HFFc6 (cell line): Measurements from ENCODE around the gene BNIP3. TPM values are rescaled to one million over a fixed set of nuclear protein-coding genes. Genes with fewer than 3 reads are reported as not detected.

ENCODE experiments used
- DNase-seq: peaks from one replicate; pipeline ENCODE4 v3.0.0-alpha.2; 2018
- H3K27ac Mint-ChIP-seq: 2 replicates; pipeline ENCODE4 v1.8.0; 2020; ENCODE audit warnings: mild to moderate bottlenecking, mixed read lengths
- H3K27me3 Mint-ChIP-seq: 2 replicates; pipeline ENCODE4 v1.8.0; 2021; ENCODE audit warnings: mild to moderate bottlenecking, moderate library complexity, mixed read lengths; ENCODE audit not compliant: insufficient read depth
- H3K36me3 Mint-ChIP-seq: 2 replicates; pipeline ENCODE4 v1.8.0; 2021; ENCODE audit warnings: low read depth, mixed read lengths
- H3K4me1 Mint-ChIP-seq: 2 replicates; pipeline ENCODE4 v1.8.0; 2020; ENCODE audit warnings: low read depth, mixed read lengths
- H3K4me3 Mint-ChIP-seq: 2 replicates; pipeline ENCODE4 v1.8.0; 2020; ENCODE audit warnings: mild to moderate bottlenecking, moderate library complexity, mixed read lengths
- H3K9me3 Mint-ChIP-seq: 2 replicates; pipeline ENCODE4 v1.8.0; 2020; ENCODE audit warnings: mild to moderate bottlenecking, mixed read lengths
- total RNA-seq, 6 experiments: library from RNA; stranded (reverse); fragmentation: NEBNext Ultra II Directional; extraction: Animal tissue kit (Norgen Biotek cat#: 25700); gene quantifications; 2 replicates in 1 of 6; 3 replicates in 5 of 6; pipeline ENCODE4 v1.2.3, GENCODE V29; 2021
- TF ChIP-seq, protein P1 (sequence below): fragments of 200-600 bp; sonication (generic); IDR thresholded peaks from 2 replicates; pipeline ENCODE4 v1.5.0; 2021; ENCODE audit warnings: antibody characterized with exemption, mild to moderate bottlenecking

The BNIP3 gene
- total RNA-seq, 6 experiments from 2014 or later, result 71.0 to 107 (median 78.3) TPM

DNA sequence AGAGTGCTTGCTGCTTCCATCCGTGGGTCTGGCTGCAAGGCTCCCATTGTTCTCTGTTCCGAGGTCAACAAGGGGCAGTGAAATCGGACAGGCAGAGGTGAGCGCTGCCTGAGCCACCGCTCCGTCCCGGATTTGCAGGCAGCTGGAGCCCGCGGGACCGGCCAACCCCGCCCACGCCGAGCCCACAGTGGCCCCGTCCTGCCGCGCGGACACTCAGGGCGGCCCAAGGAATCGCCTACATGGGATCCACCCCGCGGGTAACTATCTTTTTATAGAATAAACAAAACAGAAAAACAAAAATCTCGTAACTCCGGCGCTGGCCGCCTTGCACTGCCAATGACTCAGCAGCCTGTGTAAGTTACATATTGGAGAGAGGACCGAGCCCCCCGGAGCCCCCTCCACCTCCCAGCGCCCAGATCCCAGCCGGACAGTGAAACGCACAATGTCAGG is 1.9 kb downstream of the BNIP3 start:
- Mint-ChIP-seq H3K27ac (peak overlapping the region; percentile 84), H3K4me1 (peaks cover 46% of the 10 kb centered on the region), H3K4me3 (peak overlapping the region; percentile 98), H3K9me3 (no peaks in the 10 kb centered on the region), H3K36me3 (peaks cover 27% of the 10 kb centered on the region; the same call in 1 of the 2 replicates), H3K27me3 (no peaks in the 10 kb centered on the region; the same call in 1 of the 2 replicates)
- DNase-seq, result peak; percentile 35
- TF ChIP-seq, protein P1, sequence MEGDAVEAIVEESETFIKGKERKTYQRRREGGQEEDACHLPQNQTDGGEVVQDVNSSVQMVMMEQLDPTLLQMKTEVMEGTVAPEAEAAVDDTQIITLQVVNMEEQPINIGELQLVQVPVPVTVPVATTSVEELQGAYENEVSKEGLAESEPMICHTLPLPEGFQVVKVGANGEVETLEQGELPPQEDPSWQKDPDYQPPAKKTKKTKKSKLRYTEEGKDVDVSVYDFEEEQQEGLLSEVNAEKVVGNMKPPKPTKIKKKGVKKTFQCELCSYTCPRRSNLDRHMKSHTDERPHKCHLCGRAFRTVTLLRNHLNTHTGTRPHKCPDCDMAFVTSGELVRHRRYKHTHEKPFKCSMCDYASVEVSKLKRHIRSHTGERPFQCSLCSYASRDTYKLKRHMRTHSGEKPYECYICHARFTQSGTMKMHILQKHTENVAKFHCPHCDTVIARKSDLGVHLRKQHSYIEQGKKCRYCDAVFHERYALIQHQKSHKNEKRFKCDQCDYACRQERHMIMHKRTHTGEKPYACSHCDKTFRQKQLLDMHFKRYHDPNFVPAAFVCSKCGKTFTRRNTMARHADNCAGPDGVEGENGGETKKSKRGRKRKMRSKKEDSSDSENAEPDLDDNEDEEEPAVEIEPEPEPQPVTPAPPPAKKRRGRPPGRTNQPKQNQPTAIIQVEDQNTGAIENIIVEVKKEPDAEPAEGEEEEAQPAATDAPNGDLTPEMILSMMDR, result no peak

DNA sequence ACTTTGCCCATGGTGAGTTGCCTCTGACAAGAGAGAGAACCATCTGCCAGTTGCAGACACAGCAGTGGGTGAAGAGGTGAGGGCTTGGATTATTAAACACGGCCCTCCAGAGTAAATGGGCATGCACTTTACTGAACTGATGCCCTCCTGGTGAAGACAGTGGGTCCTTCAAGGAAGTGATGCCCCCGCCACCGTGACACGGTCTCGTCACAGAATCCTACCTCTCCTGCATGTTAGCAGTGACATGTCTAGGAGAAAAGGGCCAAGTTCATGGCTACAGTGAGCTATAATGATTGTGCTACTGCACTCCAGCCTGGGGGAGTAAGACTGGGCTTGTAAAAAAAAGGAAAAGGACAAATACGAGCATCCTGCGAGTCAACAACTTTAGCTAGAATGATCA is 2.4 kb downstream of the BNIP3 start:
- Mint-ChIP-seq H3K9me3 (no peaks in the 10 kb centered on the region), H3K36me3 (peaks cover 27% of the 10 kb centered on the region; the same call in 1 of the 2 replicates), H3K27me3 (no peaks in the 10 kb centered on the region; the same call in 1 of the 2 replicates), H3K4me3 (peak overlapping the region; percentile 98), H3K27ac (peak overlapping the region; percentile 84), H3K4me1 (peaks cover 43% of the 10 kb centered on the region)
- TF ChIP-seq, protein P1, result no peak
- DNase-seq, result no peak

DNA sequence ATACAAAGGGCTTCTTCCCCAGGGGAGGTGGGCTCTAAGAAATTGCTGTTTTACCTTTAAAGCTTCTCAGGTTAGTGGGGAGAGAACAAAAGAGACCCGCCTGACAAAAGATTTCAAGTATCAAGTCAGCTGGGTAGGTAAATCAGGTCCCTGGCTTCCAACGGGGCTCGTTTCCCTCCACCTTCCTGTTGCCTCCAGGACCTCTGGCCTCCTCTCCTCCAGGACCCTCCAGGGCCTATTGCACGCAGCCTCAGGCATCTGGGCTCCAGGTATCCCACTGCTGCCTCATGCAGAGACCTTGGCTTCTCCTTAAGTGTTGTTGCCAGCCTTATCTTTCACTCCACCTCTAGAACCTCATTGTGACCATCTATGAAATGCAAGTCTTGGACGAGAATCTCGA is 2.9 kb downstream of the BNIP3 start:
- Mint-ChIP-seq H3K9me3 (no peaks in the 10 kb centered on the region), H3K27ac (peak overlapping the region; percentile 84; the same call in 1 of the 2 replicates), H3K36me3 (peaks cover 27% of the 10 kb centered on the region; the same call in 1 of the 2 replicates), H3K27me3 (peaks cover 3% of the 10 kb centered on the region; the same call in 1 of the 2 replicates), H3K4me3 (peak overlapping the region; percentile 98), H3K4me1 (peaks cover 38% of the 10 kb centered on the region)
- TF ChIP-seq, protein P1, result no peak
- DNase-seq, result no peak

DNA sequence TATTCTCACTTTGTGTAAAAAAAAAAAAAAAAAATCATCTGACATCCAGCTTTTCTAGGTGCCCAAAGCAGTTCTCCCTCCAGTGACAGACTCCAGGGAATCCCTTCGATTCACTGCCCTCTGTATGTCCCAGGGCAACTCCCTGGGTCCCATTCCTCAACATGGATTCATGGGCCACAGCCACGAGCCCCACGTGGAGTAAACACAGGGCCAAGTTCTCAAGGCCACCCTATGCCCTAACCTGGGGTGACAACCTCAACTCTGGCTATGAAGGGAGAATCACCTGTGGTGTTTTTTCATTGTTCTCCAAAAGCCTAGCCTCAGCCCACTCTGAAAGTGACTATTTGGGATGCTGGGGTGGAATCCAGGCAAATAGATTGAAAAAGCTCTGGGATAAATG is 3.4 kb downstream of the BNIP3 start:
- TF ChIP-seq, protein P1, result no peak
- Mint-ChIP-seq H3K27ac (no peak overlapping the region), H3K27me3 (peaks cover 5% of the 10 kb centered on the region), H3K4me1 (peaks cover 33% of the 10 kb centered on the region), H3K4me3 (no peak overlapping the region), H3K36me3 (peaks cover 27% of the 10 kb centered on the region; the same call in 1 of the 2 replicates), H3K9me3 (no peaks in the 10 kb centered on the region)
- DNase-seq, result no peak

DNA sequence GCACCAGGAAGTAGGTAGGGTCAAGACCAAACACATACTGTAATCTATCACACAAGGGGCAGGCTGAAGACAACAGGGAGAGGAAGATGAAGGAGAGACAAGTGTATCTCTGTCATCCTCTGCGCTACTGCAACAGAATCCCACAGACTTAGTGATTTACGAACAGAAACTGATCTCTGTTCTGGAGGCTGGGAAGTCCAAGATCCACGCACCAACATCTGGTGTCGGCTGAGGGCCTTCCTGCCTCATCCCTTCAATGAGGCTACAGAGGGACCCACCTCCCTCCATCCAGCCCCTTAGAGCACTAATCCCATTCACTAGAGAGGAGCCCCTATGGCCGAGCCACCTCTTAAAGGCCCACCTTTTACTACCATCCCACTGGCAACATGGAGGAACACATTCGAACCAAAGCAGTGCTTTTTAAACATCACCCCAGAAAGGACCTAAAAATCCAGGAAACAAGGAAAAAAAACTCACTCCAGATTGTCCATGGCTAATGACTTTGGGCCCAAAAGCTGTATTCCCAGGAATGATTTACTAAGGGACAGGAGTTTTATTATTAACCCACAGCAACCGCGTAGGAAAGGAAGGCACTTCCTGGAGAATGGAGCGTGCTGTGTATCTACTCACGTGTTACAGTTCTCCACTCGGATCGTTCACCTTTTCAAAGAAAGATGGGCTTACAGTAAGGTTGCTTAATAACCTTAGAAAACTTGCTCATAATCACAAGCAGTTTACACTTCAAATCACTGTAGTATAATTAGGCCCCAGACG is 4.2 kb downstream of the BNIP3 start:
- TF ChIP-seq, protein P1, result no peak
- peaks cover 27% of the 10 kb centered on the region for H3K4me1 Mint-ChIP-seq
- H3K9me3 Mint-ChIP-seq, result no peaks in the 10 kb centered on the region
- H3K27ac Mint-ChIP-seq, result no peak overlapping the region
- no peak for DNase-seq
- H3K4me3 Mint-ChIP-seq, result no peak overlapping the region; the same call in 1 of the 2 replicates
- peaks cover 5% of the 10 kb centered on the region for H3K27me3 Mint-ChIP-seq
- peaks cover 27% of the 10 kb centered on the region for H3K36me3 Mint-ChIP-seq
